Common myeloid progenitor, CD34-positive (primary cell): ENCODE results near the gene TBC1D2B.
"Not testable (repeated sequence)": the region's sequence is repeated elsewhere in the genome, so short reads cannot be mapped to it uniquely, and the experiment has no call there.

Source experiments
- CTCF ChIA-PET: fragments of 350-600 bp; sonication (Branson Sonifier 250); formaldehyde crosslinking; loops from one replicate; lab custom pipeline; 2021; ENCODE audit warnings: antibody characterized with exemption; lab: Charles Lee
- POLR2A ChIA-PET: fragments of 350-600 bp; sonication (Branson Sonifier 250); formaldehyde crosslinking; loops from one replicate; lab custom pipeline; 2021; ENCODE audit warnings: antibody characterized with exemption; lab: Charles Lee
- DNase-seq, 3 donors: peaks; one replicate each; pipeline versions ENCODE4 v3.0.0 to v3.0.0-alpha.2; 2013
- H3K27ac ChIP-seq, 2 experiments: 1 replicate in 1 of 2; 2 replicates in 1 of 2; pipeline ENCODE4 v1.7.0; 2013; ENCODE audit warnings: inconsistent platforms in 2 of 2, low read length in 2 of 2, mild to moderate bottlenecking in 2 of 2, low read depth in 1 of 2, moderate library complexity in 1 of 2; ENCODE audit not compliant: severe bottlenecking in 2 of 2, insufficient read depth in 1 of 2, poor library complexity in 1 of 2
- H3K27me3 ChIP-seq, 5 experiments: replicated peaks in 2 of 5; 1 replicate in 3 of 5; 2 replicates in 2 of 5; pipeline versions ENCODE4 v1.6.1 to v1.7.0; 2013; ENCODE audit warnings: low read length in 4 of 5, mild to moderate bottlenecking in 2 of 5, moderate library complexity in 2 of 5, inconsistent platforms in 1 of 5; ENCODE audit not compliant: insufficient read depth in 5 of 5, control insufficient read depth in 4 of 5
- H3K36me3 ChIP-seq, 4 experiments: 1 replicate in 2 of 4; 2 replicates in 2 of 4; pipeline versions ENCODE4 v1.6.1 to v1.7.0; 2013; ENCODE audit warnings: low read length in 3 of 4, control low read depth in 1 of 4, mild to moderate bottlenecking in 1 of 4; ENCODE audit not compliant: control insufficient read depth in 4 of 4, insufficient read depth in 4 of 4
- H3K4me1 ChIP-seq, 4 experiments: 1 replicate in 3 of 4; 2 replicates in 1 of 4; pipeline versions ENCODE4 v1.6.1 to v1.7.1; 2013; ENCODE audit warnings: low read length in 3 of 4, mild to moderate bottlenecking in 3 of 4, control low read depth in 1 of 4, inconsistent platforms in 1 of 4, moderate library complexity in 1 of 4; ENCODE audit not compliant: control insufficient read depth in 4 of 4, insufficient read depth in 4 of 4; ENCODE audit errors: control extremely low read depth in 1 of 4
- H3K4me3 ChIP-seq, 7 experiments: 1 replicate in 4 of 7; 2 replicates in 3 of 7; pipeline versions ENCODE4 v1.5.1 to v1.7.0; 2013; ENCODE audit warnings: mild to moderate bottlenecking in 7 of 7, low read length in 6 of 7, moderate library complexity in 6 of 7, inconsistent platforms in 2 of 7, low read depth in 2 of 7, control low read depth in 1 of 7; ENCODE audit not compliant: insufficient read depth in 4 of 7, control insufficient read depth in 1 of 7; ENCODE audit errors: extremely low read depth in 1 of 7
- H3K9me3 ChIP-seq, 5 experiments: 1 replicate in 4 of 5; 2 replicates in 1 of 5; pipeline versions ENCODE4 v1.6.1 to v1.7.1; 2013; ENCODE audit warnings: low read length in 4 of 5, mild to moderate bottlenecking in 2 of 5, inconsistent platforms in 1 of 5, low read depth in 1 of 5, moderate library complexity in 1 of 5; ENCODE audit not compliant: control insufficient read depth in 4 of 5, insufficient read depth in 2 of 5; ENCODE audit errors: control extremely low read depth in 1 of 5
- WGBS: methylation state at CpG from one replicate; pipeline ENCODE4 v1.1.5; 2013; ENCODE audit not compliant: insufficient coverage; 5-methylcytosine and 5-hydroxymethylcytosine counted together

The TBC1D2B gene

GRCh38 chr15:77966540-77967234 is 110.8 kb downstream of the TBC1D2B start:
- no CpG with 5 or more reads among the region's 4 CpGs for WGBS

GRCh38 chr15:77964193-77964592 is 113.3 kb downstream of the TBC1D2B start:
- peak in 2 of 3 donors; percentile 28 to 40 for DNase-seq
- ChIA-PET CTCF (interaction anchor here (1.1 to 5.0 kb wide), 3 partner anchors 29 to 278 kb away, joined by 3 to 33 read pairs (median 4); no protein-coding TSS in a partner anchor), POLR2A (no interaction called here)
- Histone ChIP-seq H3K4me1 (peaks cover 0 to 24% (median 5%) of the 10 kb centered on the region in 4 experiments), H3K9me3 (no peaks in the 10 kb centered on the region), H3K27ac (no peak overlapping the region), H3K4me3 (no peak overlapping the region), H3K36me3 (no peaks in the 10 kb centered on the region), H3K27me3 (no peaks in the 10 kb centered on the region)
- no CpG with 5 or more reads among the region's 1 CpG for WGBS

More at GRCh38 chr15:77966540-77967234, 110.8 kb downstream of the TBC1D2B start:
- DNase-seq, result peak in 1 of 3 donors; percentile 27
- no peaks in the 10 kb centered on the region for H3K27me3 ChIP-seq
- H3K27ac ChIP-seq, result no peak overlapping the region
- H3K4me1 ChIP-seq, result peaks cover 0 to 19% (median 0%) of the 10 kb centered on the region in 4 experiments
- H3K4me3 ChIP-seq, result no peak overlapping the region
- CTCF ChIA-PET, result interaction anchor here (1.1 to 5.0 kb wide), 14 partner anchors 10 to 228 kb away, joined by 3 to 33 read pairs (median 3); no protein-coding TSS in a partner anchor
- no peaks in the 10 kb centered on the region for H3K9me3 ChIP-seq
- H3K36me3 ChIP-seq, result no peaks in the 10 kb centered on the region
- POLR2A ChIA-PET, result interaction anchor here (0.6 kb wide), 1 partner anchor 130 kb away, joined by 4 read pairs; no protein-coding TSS in a partner anchor

- Histone ChIP-seq H3K9me3 (no peaks in the 10 kb centered on the region), H3K4me3 (peak overlapping the region in 4 of 7 experiments; percentile 21 to 76 (median 43)), H3K4me1 (peaks cover 0 to 14% (median 6%) of the 10 kb centered on the region in 4 experiments), H3K27me3 (no peaks in the 10 kb centered on the region), H3K27ac (no peak overlapping the region), H3K36me3 (no peaks in the 10 kb centered on the region)
- ChIA-PET CTCF (interaction anchor here (0.7 to 2.4 kb wide), 17 partner anchors 8 to 236 kb away, joined by 3 to 38 read pairs (median 4); no protein-coding TSS in a partner anchor), POLR2A (no interaction called here)
- DNase-seq, result peak; percentile 60 to 76 (median 71)
- WGBS, result 4% methylated on average over 17 of the region's 17 CpGs
Measured at GRCh38 chr15:77959432-77959879, 118.1 kb downstream of the TBC1D2B start.

GRCh38 chr15:77958716-77959431 is 118.6 kb downstream of the TBC1D2B start:
- CTCF ChIA-PET, result interaction anchor here (0.7 to 2.4 kb wide), 16 partner anchors 9 to 237 kb away, joined by 3 to 38 read pairs (median 4); no protein-coding TSS in a partner anchor
- DNase-seq, H3K4me1 ChIP-seq, H3K9me3 ChIP-seq, H3K36me3 ChIP-seq, POLR2A ChIA-PET, H3K27ac ChIP-seq, H3K27me3 ChIP-seq: not testable (repeated sequence)
- H3K4me3 ChIP-seq, result peak overlapping the region in 1 of 7 experiments; percentile 76
- 96% methylated on average over 4 of the region's 7 CpGs for WGBS

GRCh38 chr15:77958021-77958420 is 119.5 kb downstream of the TBC1D2B start:
- H3K9me3 ChIP-seq, H3K27me3 ChIP-seq, H3K4me1 ChIP-seq, DNase-seq, H3K27ac ChIP-seq, H3K36me3 ChIP-seq, H3K4me3 ChIP-seq, POLR2A ChIA-PET: not testable (repeated sequence)
- WGBS, result 92% methylated on average over 1 of the region's 2 CpGs
- CTCF ChIA-PET, result interaction anchor here (1.8 to 2.1 kb wide), 2 partner anchors 38 to 42 kb away, joined by 4 to 5 read pairs; no protein-coding TSS in a partner anchor

- DNase-seq, result peak; percentile 29 to 71 (median 66)
- H3K4me1 ChIP-seq, POLR2A ChIA-PET, H3K9me3 ChIP-seq, H3K27ac ChIP-seq, H3K4me3 ChIP-seq, H3K36me3 ChIP-seq, H3K27me3 ChIP-seq: not testable (repeated sequence)
- CTCF ChIA-PET, result interaction anchor here (1.6 kb wide), 1 partner anchor 12 kb away, joined by 4 read pairs; no protein-coding TSS in a partner anchor
- WGBS, result no CpG with 5 or more reads among the region's 5 CpGs
Measured at GRCh38 chr15:77953926-77954325, 123.6 kb downstream of the TBC1D2B start.
